Stomach (tissue), 9 donors: Measurements from ENCODE around the gene CCDC170. TPM values are rescaled to one million over a fixed set of nuclear protein-coding genes. Genes with fewer than 3 reads are reported as not detected.

ENCODE experiments used
- DNase-seq, 2 donors: peaks; one replicate each; pipeline versions ENCODE4 v3.0.0 to v3.0.0-alpha.2; 2013 to 2019
- H3K27ac ChIP-seq, 5 donors: fragments of 200-600 bp in 4 of 5; sonication (generic) in 4 of 5; one replicate each; pipeline ENCODE4 v1.5.1; 2013 to 2019; ENCODE audit warnings: mild to moderate bottlenecking in 1 of 5, moderate library complexity in 1 of 5
- H3K27me3 ChIP-seq, 3 donors: fragments of 200-600 bp; sonication (generic); one replicate each; pipeline ENCODE4 v1.5.1; 2017 to 2019; ENCODE audit warnings: mixed run types in 1 of 3
- H3K36me3 ChIP-seq, 4 donors: fragments of 200-600 bp; sonication (generic); 1 replicate in 3 of 4; 2 replicates in 1 of 4; pipeline ENCODE4 v1.5.1; 2016 to 2019
- H3K4me1 ChIP-seq, 4 donors: fragments of 200-600 bp; sonication (generic); one replicate each; pipeline ENCODE4 v1.5.1; 2016 to 2019
- H3K4me3 ChIP-seq, 4 donors: fragments of 200-600 bp; sonication (generic) in 3 of 4; one replicate each; pipeline ENCODE4 v1.5.1; 2016 to 2019; ENCODE audit warnings: mild to moderate bottlenecking in 1 of 4
- H3K9me3 ChIP-seq, 4 donors: fragments of 200-600 bp; sonication (generic); one replicate each; pipeline ENCODE4 v1.5.1; 2016 to 2019
- CTCF ChIP-seq, 7 experiments: fragments of 450-650 bp in 4 of 7; fragments of 200-600 bp in 3 of 7; sonication (generic) in 3 of 7; IDR thresholded peaks; one replicate each; pipeline ENCODE4 v1.5.1; 2016 to 2019; ENCODE audit warnings: antibody characterized with exemption in 7 of 7, control low read depth in 2 of 7, mild to moderate bottlenecking in 1 of 7
- EP300 ChIP-seq: sonication (generic); formaldehyde crosslinking; IDR thresholded peaks from one replicate; pipeline ENCODE4 v1.6.1; 2017; ENCODE audit warnings: antibody characterized with exemption
- POLR2A ChIP-seq, 4 donors: fragments of 450-650 bp; IDR thresholded peaks; one replicate each; pipeline ENCODE4 v1.6.1; 2016; ENCODE audit warnings: antibody characterized with exemption in 4 of 4, control low read depth in 2 of 4, mild to moderate bottlenecking in 1 of 4, moderate library complexity in 1 of 4
- POLR2AphosphoS5 ChIP-seq, 3 donors: sonication (generic); formaldehyde crosslinking; IDR thresholded peaks; one replicate each; pipeline ENCODE4 v1.6.1; 2016; ENCODE audit warnings: antibody characterized with exemption in 3 of 3
- WGBS, 5 donors: extraction: QIAGEN DNeasy Blood & Tissue Kit in 3 of 5; methylation state at CpG; one replicate each; pipeline versions ENCODE4 v1.1.5 to v1.1.7; 2013 to 2018; 5-methylcytosine and 5-hydroxymethylcytosine counted together
- intact Hi-C: fragments of 100-400 bp; cut with DNase I; formaldehyde crosslinking; loops from one replicate; pipeline ENCODE4 v1.15.1; 2023; ENCODE audit warnings: low total_unique reads
- polyA plus RNA-seq, 3 donors: library from polyadenylated mRNA; stranded (reverse); fragments of 200-250 nt; gene quantifications; one replicate each; pipeline ENCODE4 v1.2.3, GENCODE V29; 2013
- total RNA-seq, 5 donors: library from RNA; depleted of rRNA; stranded (reverse); fragments of >200 nt; gene quantifications; one replicate each; pipeline versions ENCODE4 v1.1.0 to v1.2.3, GENCODE V29; 2014 to 2016
- donor health status: healthy with polysubstance abuse.
- donor health status: Bipolar disorder and iron deficiency.
- donor health status: healthy.

The CCDC170 gene
- total and polyA plus RNA-seq, 8 donors, result 0.05 to 3.6 (median 0.61) TPM; not detected in 1

GRCh38 chr6:151481786-151482185 lies 12.0 kb upstream of the CCDC170 start:
- no peak for DNase-seq
- Histone ChIP-seq H3K4me1 (peaks cover 0 to 7% (median 0%) of the 10 kb centered on the region in 4 donors), H3K9me3 (no peaks in the 10 kb centered on the region), H3K4me3 (no peak overlapping the region), H3K36me3 (no peaks in the 10 kb centered on the region), H3K27me3 (no peaks in the 10 kb centered on the region), H3K27ac (peak overlapping the region in 2 of 5 donors; percentile 53 to 68)
- intact Hi-C loops, result no loop called here
- TF ChIP-seq CTCF (IDR thresholded peaks at IDR 0.05), result no peak
- no peak for TF ChIP-seq POLR2AphosphoS5 (IDR thresholded peaks at IDR 0.05)
- no peak for TF ChIP-seq POLR2A (IDR thresholded peaks at IDR 0.05)
- TF ChIP-seq EP300, result no peak

- intact Hi-C loops, result no loop called here
Measured at GRCh38 chr6:151482290-151482689, 11.5 kb upstream of the CCDC170 start.

GRCh38 chr6:151483994-151484393 lies 9.8 kb upstream of the CCDC170 start:
- Histone ChIP-seq H3K9me3 (no peaks in the 10 kb centered on the region), H3K36me3 (no peaks in the 10 kb centered on the region), H3K27me3 (no peaks in the 10 kb centered on the region), H3K4me3 (no peak overlapping the region), H3K27ac (no peak overlapping the region), H3K4me1 (peaks cover 0 to 7% (median 0%) of the 10 kb centered on the region in 4 donors)
- intact Hi-C loops, result no loop called here
- DNase-seq, result no peak
- no peak for TF ChIP-seq CTCF (IDR thresholded peaks at IDR 0.05)
- no peak for TF ChIP-seq POLR2AphosphoS5 (IDR thresholded peaks at IDR 0.05)
- no peak for TF ChIP-seq EP300
- no peak for TF ChIP-seq POLR2A (IDR thresholded peaks at IDR 0.05)

More at GRCh38 chr6:151482290-151482689, 11.5 kb upstream of the CCDC170 start:
- peaks cover 0 to 7% (median 0%) of the 10 kb centered on the region in 4 donors for H3K4me1 ChIP-seq
- no peaks in the 10 kb centered on the region for H3K36me3 ChIP-seq
- no peak for TF ChIP-seq POLR2A (IDR thresholded peaks at IDR 0.05)
- no peak for TF ChIP-seq POLR2AphosphoS5 (IDR thresholded peaks at IDR 0.05)
- no peak for TF ChIP-seq CTCF (IDR thresholded peaks at IDR 0.05)
- no peak for TF ChIP-seq EP300
- no peak overlapping the region for H3K4me3 ChIP-seq
- peak overlapping the region in 4 of 5 donors; percentile 2 to 68 (median 31) for H3K27ac ChIP-seq
- H3K9me3 ChIP-seq, result no peaks in the 10 kb centered on the region
- no peaks in the 10 kb centered on the region for H3K27me3 ChIP-seq
- 24 to 42% (median 39%) methylated on average over 5 of the region's 5 CpGs for WGBS, 5 donors
- DNase-seq, result peak in 1 of 2 donors; percentile 58

- Histone ChIP-seq H3K4me1 (peaks cover 0 to 5% (median under 1%) of the 10 kb centered on the region in 4 donors), H3K4me3 (no peak overlapping the region), H3K27me3 (peaks cover 0 to 8% (median 0%) of the 10 kb centered on the region in 3 donors), H3K27ac (no peak overlapping the region), H3K36me3 (no peaks in the 10 kb centered on the region), H3K9me3 (no peaks in the 10 kb centered on the region)
- DNase-seq, result no peak
- TF ChIP-seq POLR2A (IDR thresholded peaks at IDR 0.05), result no peak
- TF ChIP-seq POLR2AphosphoS5 (IDR thresholded peaks at IDR 0.05), result no peak
- no peak for TF ChIP-seq EP300
- no peak for TF ChIP-seq CTCF (IDR thresholded peaks at IDR 0.05)
- 38 to 55% (median 43%) methylated on average over 2 of the region's 2 CpGs for WGBS, 5 donors
- intact Hi-C loops, result no loop called here
Measured at GRCh38 chr6:151488226-151488625, 5.6 kb upstream of the CCDC170 start.
